ENCODE data around the gene ALDH1A3.
A peak's percentile ranks its signal among the peaks of the same experiment; 100 is the strongest.

Gene ALDH1A3

DNA sequence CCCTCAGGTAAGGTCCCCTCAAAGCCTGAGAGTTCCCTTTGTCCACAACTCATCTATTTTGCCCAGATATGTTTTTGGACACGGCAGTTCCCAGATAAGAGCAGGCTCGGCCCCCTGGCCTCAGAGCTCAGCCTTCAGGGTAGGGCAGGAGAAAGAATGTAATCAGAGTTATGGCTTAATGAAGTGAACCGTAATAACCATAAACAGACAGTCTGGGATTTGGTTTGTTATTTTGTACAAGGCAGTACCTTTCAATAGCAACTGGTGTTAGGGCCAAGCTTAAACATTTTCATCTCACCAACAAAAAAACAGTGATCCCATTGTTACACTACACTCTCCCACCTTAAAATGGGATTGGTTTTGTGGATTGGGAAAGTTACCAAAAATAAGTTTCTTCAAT lies 12.2 kb upstream of the ALDH1A3 start:
- Mint-ChIP-seq H3K27me3 (peaks cover 14% of the 10 kb centered on the region), H3K9me3 (peaks cover 2% of the 10 kb centered on the region), H3K36me3 (ENCODE audit: low read depth) (no peaks in the 10 kb centered on the region), H3K27ac (no peak overlapping the region), H3K4me3 (no peak overlapping the region), H3K4me1 (ENCODE audit: low read depth) (no peaks in the 10 kb centered on the region)
- no peak for DNase-seq

DNA sequence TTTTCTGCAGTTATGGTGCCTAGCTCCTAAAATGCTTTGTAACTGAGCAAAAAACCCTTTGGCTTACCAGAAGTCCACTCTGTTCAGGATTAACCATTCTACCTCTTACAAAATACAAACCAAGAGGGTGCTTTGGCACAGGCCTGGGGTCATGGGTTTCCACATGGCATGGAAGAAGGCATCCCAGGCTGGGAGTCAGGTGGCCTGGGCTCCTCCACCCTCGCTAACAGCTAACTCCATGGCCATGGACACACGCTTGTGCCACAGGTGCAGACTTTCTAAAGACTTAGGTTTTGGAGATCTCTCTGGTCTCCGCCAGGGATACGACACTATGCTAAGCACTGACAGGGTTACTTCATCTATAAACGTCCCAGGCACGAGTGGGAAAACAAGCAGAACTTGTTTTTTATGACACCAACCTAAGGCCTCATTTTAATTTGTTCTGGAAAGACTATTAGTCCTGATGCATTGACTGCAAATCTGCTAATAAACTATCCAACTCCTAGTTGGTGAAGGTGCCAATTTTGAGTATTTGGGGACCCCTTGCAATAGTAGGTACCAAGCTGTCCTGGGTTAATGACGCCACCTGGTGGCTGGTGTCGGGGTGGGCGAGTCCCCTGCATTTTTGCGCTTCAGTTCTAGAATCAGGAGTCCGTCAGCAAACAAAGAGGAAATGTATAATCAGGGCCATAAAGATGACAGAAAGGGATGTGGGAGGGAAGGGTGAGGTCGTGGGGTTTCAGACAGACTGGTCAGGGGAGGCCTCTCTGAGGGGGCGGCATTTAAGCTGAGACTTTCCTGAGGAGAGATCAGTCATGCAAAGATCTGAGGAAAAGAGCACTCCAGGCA lies 10.3 kb upstream of the ALDH1A3 start:
- peaks cover 2% of the 10 kb centered on the region for H3K9me3 Mint-ChIP-seq
- no peak overlapping the region for H3K4me3 Mint-ChIP-seq
- H3K36me3 Mint-ChIP-seq (ENCODE audit: low read depth): no peaks in the 10 kb centered on the region
- no peak for DNase-seq
- H3K27me3 Mint-ChIP-seq: peaks cover 12% of the 10 kb centered on the region
- H3K27ac Mint-ChIP-seq: no peak overlapping the region
- no peaks in the 10 kb centered on the region for H3K4me1 Mint-ChIP-seq (ENCODE audit: low read depth)

DNA sequence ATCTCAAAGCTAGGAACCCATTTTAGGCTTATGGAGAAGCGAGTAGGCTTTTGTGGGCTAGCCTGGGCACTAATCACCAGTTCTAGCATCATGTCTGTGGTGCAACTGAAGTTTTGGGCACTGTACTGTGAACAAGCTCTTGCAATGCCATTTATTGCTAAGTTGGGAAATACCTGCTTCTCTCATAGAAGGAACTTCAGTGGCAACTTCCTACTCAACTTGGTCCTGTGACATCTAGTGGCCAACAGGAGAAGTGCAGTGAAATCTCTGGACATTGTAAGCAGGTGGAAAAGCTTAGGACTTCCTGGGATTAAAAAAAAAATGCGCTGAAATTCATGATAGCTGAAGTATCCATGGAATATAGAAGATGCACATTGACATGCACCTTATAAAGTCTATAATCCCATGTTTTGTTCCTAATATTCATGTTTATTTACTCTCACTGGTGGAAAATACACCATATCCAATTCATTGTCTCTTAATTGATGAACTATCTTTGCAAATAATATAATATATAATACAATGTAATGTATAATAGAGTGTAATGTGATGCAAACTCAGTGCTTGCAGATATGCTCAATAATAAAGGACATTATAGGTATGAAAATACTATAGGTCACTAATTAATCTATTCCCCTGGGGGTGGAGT lies 6.5 kb upstream of the ALDH1A3 start:
- Mint-ChIP-seq H3K27me3 (peaks cover 34% of the 10 kb centered on the region), H3K27ac (no peak overlapping the region), H3K4me3 (no peak overlapping the region), H3K4me1 (ENCODE audit: low read depth) (no peaks in the 10 kb centered on the region), H3K36me3 (ENCODE audit: low read depth) (no peaks in the 10 kb centered on the region), H3K9me3 (peaks cover 2% of the 10 kb centered on the region)
- no peak for DNase-seq

DNA sequence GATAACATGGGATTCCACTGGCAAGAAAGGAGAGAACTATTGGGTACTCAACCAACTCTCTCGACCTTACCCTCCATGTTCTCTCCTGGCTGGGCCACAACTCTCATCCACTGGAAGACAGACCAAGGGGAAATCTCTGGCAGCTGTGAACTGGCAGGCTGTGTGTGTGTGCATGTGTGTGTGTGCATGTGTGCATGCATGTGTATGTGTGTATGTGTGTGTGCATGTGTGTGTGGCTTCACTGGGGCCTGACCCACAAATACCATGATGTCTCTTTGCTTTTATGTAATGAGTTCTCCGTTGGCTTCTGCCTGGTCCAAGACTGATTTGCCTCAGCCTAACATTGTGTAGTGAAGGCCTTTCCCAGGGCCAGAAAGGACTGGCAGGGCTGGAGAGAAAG lies 4.1 kb upstream of the ALDH1A3 start:
- Mint-ChIP-seq H3K36me3 (ENCODE audit: low read depth) (no peaks in the 10 kb centered on the region), H3K9me3 (no peaks in the 10 kb centered on the region), H3K27ac (no peak overlapping the region), H3K27me3 (peaks cover 45% of the 10 kb centered on the region), H3K4me1 (ENCODE audit: low read depth) (peaks cover 8% of the 10 kb centered on the region), H3K4me3 (no peak overlapping the region)
- DNase-seq: no peak

DNA sequence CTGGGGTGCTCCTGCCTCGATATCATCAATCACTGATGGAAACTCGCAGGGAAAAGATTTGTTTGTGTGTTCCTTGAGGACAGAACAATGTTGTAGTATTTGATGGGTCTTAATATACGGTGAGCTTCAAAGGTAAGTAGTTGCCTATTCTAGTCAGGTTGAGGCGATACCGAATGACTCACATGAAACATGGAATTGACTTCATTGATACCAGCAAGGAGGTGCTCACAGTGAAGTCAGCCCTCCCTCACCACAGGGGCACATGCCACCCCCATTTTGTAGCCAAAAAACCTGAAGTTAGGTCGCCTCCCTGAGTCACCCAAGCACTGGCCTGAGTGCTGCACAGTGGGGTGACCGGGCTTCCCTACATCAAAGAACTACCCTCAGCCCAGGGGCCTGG lies 3.7 kb upstream of the ALDH1A3 start:
- DNase-seq: no peak
- H3K36me3 Mint-ChIP-seq (ENCODE audit: low read depth): no peaks in the 10 kb centered on the region
- peaks cover 10% of the 10 kb centered on the region for H3K4me1 Mint-ChIP-seq (ENCODE audit: low read depth)
- no peak overlapping the region for H3K4me3 Mint-ChIP-seq
- peaks cover 50% of the 10 kb centered on the region for H3K27me3 Mint-ChIP-seq
- no peak overlapping the region for H3K27ac Mint-ChIP-seq
- H3K9me3 Mint-ChIP-seq: no peaks in the 10 kb centered on the region

DNA sequence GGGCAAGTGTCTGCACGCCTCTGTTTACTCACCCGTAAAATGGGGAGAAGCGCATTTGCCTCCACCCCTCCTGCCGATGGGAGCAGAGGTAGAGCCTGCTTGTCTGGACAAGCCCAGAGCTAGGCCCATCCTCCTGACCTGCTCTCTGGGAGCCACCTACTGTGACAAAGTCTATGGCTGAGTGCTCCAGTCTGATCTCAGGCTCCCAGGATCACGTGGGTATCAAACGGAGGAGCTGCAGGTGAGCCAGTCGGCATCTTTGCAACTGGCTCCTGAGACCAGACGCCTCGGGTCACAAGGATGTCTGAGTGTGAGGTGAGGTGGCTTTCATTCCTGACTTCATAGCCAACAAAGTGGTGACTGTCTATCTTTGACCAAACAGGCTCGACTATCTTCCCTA lies 2.1 kb upstream of the ALDH1A3 start:
- H3K27ac Mint-ChIP-seq: no peak overlapping the region
- no peak for DNase-seq
- no peaks in the 10 kb centered on the region for H3K36me3 Mint-ChIP-seq (ENCODE audit: low read depth)
- no peak overlapping the region for H3K4me3 Mint-ChIP-seq
- H3K9me3 Mint-ChIP-seq: no peaks in the 10 kb centered on the region
- peaks cover 66% of the 10 kb centered on the region for H3K27me3 Mint-ChIP-seq
- peaks cover 10% of the 10 kb centered on the region for H3K4me1 Mint-ChIP-seq (ENCODE audit: low read depth)

DNA sequence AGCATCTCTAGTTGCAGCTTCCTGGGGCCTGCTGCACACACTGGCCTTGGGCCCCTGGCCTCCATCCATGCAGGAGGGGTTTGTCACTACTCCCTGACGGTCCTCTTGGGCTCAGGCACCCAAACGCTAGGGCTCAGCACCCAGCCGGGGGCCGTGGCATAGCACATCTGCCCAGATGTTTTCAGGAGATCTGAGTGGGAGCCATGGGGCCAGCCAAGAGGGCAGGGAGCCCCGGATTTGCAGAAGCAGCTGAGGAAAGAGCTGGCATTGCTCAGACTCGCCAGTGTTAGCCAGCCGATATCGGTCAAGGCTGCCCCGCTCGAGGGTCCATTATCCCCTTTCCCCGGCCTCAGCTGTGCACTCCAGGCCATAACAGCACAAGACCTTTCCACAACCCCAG lies 1.5 kb upstream of the ALDH1A3 start:
- no peak for DNase-seq
- Mint-ChIP-seq H3K4me1 (ENCODE audit: low read depth) (peaks cover 10% of the 10 kb centered on the region), H3K4me3 (no peak overlapping the region), H3K27ac (no peak overlapping the region), H3K36me3 (ENCODE audit: low read depth) (no peaks in the 10 kb centered on the region), H3K9me3 (no peaks in the 10 kb centered on the region), H3K27me3 (peaks cover 71% of the 10 kb centered on the region)

DNA sequence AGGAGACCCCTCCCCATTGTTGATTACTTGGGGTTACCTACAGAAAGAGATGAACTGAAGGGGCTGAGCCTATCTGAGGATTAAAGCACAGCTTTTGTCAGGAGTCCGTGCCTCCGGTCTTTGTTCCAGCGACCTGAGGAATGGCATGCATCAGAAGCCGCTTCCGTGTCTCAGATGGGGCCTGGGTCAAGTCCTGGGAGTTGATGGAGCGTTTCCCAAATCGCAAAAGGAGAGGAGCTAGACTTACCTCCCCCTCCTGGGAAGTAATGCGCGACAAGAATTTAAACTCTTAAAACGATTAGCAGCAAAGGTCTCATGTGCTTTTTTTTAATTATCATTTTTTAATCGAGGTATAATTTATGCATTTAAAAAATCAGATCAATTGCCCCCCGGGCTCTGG lies 983 bp upstream of the ALDH1A3 start:
- Mint-ChIP-seq H3K27me3 (peaks cover 77% of the 10 kb centered on the region), H3K9me3 (no peaks in the 10 kb centered on the region)

DNA sequence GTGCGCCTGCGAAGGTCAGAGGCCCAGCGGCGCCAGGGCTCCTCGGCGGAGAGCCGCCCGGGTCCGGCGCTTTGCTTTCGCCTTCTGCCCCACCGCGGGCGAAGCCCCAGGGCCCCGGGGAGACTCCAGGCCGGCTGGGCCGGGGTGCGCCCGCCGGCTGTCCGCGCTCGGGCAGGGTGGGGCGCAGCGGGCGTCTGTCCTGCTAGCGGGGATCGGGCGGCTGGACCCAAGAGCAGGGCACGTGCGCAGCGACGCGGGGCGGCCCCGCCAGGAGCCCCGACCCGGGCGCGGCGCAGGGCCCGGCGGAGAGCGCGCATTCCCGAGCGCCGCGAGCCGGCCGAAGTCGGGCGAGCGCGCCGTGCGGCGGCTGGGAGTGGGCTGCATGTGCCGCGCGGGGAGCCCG lies 569 bp upstream of the ALDH1A3 start:
- H3K9me3 Mint-ChIP-seq: no peaks in the 10 kb centered on the region
- no peak overlapping the region for H3K27ac Mint-ChIP-seq
- no peaks in the 10 kb centered on the region for H3K36me3 Mint-ChIP-seq (ENCODE audit: low read depth)
- DNase-seq: no peak
- no peak overlapping the region for H3K4me3 Mint-ChIP-seq
- H3K4me1 Mint-ChIP-seq (ENCODE audit: low read depth): peaks cover 10% of the 10 kb centered on the region
- peaks cover 81% of the 10 kb centered on the region for H3K27me3 Mint-ChIP-seq

More for the DNA sequence above, 983 bp upstream of the ALDH1A3 start:
- Mint-ChIP-seq H3K4me1 (ENCODE audit: low read depth) (peaks cover 10% of the 10 kb centered on the region), H3K4me3 (peak overlapping the region; percentile 65), H3K36me3 (ENCODE audit: low read depth) (no peaks in the 10 kb centered on the region), H3K27ac (no peak overlapping the region)
- DNase-seq: no peak

DNA sequence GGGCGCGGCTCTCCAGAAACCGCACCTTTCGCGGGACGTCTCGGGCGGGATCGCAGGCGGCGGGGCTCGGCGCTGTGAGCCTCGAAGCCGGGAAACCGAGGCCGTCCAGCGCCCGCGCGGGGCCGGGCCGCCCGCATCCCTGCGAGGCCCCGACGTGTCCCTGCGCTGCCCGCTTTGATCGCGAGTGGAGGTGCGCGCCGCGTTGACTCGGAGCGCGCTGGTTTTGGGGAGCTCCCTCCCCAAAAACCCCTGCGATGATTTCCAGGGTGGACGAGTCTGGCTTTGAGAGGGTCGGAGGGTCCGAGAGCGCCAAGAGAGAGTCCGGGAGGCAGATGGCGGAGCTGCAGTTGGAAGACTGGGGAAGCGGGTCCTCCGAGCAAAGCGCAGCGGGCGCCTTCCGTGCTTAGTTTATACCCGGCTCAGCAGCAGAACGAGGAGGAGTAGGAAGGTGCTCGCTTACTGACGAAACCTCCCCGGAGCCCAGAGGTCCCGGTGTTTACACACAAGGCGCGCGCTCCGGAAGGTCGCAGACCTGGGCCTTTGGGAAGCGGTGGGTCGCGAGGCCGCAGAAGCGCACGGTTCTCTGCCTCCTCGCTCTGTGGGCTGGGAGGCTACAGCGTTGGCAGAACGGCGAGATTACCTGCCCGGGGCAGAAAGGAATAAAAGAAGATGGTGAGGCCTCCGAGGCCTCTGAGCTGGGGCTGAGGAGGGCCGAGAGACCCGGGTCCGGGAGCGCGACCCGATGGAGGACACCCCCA lies 687 bp downstream of the ALDH1A3 start:
- H3K27me3 Mint-ChIP-seq: peaks cover 82% of the 10 kb centered on the region
- H3K36me3 Mint-ChIP-seq (ENCODE audit: low read depth): no peaks in the 10 kb centered on the region
- no peak overlapping the region for H3K27ac Mint-ChIP-seq
- no peaks in the 10 kb centered on the region for H3K9me3 Mint-ChIP-seq
- H3K4me3 Mint-ChIP-seq: peak overlapping the region; percentile 42
- H3K4me1 Mint-ChIP-seq (ENCODE audit: low read depth): peaks cover 10% of the 10 kb centered on the region
- no peak for DNase-seq

DNA sequence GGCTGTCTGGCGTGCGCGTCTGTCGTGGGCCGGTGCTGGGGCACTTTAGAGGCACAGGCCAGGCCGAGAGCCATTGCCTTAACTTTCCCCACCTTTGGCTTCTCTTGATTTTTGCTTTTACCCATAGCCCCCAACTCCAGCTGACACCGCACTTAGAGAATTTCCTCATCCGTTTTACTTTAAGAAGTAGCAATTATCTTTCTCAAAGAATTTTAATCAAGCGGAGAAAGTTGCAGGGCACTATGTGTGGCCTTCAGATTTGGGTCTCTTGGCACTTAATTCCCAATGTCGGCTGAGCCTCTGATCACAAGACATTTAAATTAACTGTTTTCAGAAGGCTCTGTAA lies 1.2 kb downstream of the ALDH1A3 start:
- Mint-ChIP-seq H3K27me3 (peaks cover 83% of the 10 kb centered on the region), H3K27ac (peak overlapping the region; percentile 18), H3K4me3 (peak overlapping the region; percentile 42), H3K4me1 (ENCODE audit: low read depth) (peaks cover 10% of the 10 kb centered on the region), H3K9me3 (no peaks in the 10 kb centered on the region), H3K36me3 (ENCODE audit: low read depth) (no peaks in the 10 kb centered on the region)
- no peak for DNase-seq

DNA sequence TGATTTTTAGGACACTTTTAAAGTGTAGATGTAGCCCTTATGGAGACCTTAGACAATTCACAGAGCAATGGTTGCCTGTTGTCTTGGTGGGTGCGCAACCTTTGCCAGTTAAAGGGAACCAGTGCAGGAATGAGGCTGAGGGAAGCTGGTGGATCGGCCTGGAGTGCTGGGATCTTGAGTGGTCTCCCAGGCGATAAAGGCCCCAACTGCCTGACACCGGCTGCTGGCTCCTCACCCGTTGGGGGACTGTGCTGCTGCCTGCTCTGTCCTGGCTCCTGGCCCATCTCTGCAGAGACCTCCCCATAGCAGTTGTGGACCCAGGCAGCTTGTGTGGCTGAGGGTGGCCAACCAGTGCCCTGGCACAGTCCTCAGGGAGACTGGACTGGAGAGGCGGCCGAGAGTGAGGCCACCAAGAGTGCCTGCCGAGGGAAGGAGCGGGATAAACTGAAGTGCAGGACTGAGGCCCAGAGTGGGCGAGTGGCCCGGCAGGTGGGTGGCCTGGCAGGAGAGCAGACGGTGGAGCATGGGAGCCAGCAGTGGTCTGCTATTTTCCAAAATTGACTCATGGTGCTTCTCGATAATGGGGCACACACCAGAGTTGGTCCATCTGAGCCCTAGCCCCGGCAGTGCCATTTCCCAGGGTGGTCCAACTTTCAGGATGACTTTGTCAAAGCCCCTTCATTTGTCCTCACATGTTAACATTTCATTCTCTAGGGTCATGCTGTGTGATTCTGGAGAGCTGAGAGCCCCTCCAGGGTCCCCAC lies 2.1 kb downstream of the ALDH1A3 start:
- H3K4me3 Mint-ChIP-seq: no peak overlapping the region
- no peak overlapping the region for H3K27ac Mint-ChIP-seq
- no peak for DNase-seq
- H3K9me3 Mint-ChIP-seq: no peaks in the 10 kb centered on the region
- no peaks in the 10 kb centered on the region for H3K36me3 Mint-ChIP-seq (ENCODE audit: low read depth)
- H3K27me3 Mint-ChIP-seq: peaks cover 86% of the 10 kb centered on the region
- H3K4me1 Mint-ChIP-seq (ENCODE audit: low read depth): peaks cover 10% of the 10 kb centered on the region

DNA sequence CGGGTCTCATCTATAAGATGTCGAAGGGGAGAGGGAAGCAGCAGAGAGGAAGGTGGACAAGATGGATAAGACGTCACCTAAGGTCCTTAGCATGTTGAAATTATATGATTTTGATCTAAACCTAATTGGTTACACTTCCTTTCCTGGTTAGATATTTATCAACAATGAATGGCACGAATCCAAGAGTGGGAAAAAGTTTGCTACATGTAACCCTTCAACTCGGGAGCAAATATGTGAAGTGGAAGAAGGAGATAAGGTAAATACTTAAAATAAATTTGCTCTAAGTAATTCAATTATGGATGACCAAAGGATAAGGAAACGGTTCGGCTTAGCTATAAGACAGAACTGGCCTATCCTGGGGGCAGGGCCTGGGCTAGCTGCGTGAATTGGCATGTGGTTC lies 5.5 kb downstream of the ALDH1A3 start:
- no peaks in the 10 kb centered on the region for H3K9me3 Mint-ChIP-seq
- H3K4me1 Mint-ChIP-seq (ENCODE audit: low read depth): peaks cover 12% of the 10 kb centered on the region
- no peak overlapping the region for H3K4me3 Mint-ChIP-seq
- no peak for DNase-seq
- no peak overlapping the region for H3K27ac Mint-ChIP-seq
- peaks cover 87% of the 10 kb centered on the region for H3K27me3 Mint-ChIP-seq
- H3K36me3 Mint-ChIP-seq (ENCODE audit: low read depth): no peaks in the 10 kb centered on the region

DNA sequence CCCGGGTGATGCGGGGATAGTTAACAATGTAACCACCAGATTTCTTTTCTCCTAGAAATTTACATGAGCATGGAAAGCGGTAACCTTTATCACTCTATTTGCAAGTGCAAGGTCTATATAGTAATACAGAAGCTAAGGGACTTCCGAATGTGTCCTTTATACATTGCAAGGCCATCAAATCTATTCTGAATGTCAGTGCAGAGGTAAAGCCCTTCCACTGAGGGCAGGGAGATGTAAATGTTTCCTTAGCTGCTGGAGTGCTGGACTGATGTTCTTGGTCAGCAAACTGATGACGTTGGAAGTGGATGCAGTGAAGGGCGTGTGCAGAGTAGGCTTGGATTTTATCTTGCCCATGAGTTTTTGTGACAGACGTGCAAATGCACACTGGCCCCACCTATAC lies 6.2 kb downstream of the ALDH1A3 start:
- Mint-ChIP-seq H3K36me3 (ENCODE audit: low read depth) (no peaks in the 10 kb centered on the region), H3K9me3 (no peaks in the 10 kb centered on the region), H3K27me3 (peaks cover 87% of the 10 kb centered on the region), H3K4me3 (no peak overlapping the region), H3K27ac (no peak overlapping the region), H3K4me1 (ENCODE audit: low read depth) (peaks cover 8% of the 10 kb centered on the region)
- no peak for DNase-seq
